Measurements from ENCODE around the gene IFNA17.
"Not testable (repeated sequence)": the region's sequence is repeated elsewhere in the genome, so short reads cannot be mapped to it uniquely, and the experiment has no call there.

DNA sequence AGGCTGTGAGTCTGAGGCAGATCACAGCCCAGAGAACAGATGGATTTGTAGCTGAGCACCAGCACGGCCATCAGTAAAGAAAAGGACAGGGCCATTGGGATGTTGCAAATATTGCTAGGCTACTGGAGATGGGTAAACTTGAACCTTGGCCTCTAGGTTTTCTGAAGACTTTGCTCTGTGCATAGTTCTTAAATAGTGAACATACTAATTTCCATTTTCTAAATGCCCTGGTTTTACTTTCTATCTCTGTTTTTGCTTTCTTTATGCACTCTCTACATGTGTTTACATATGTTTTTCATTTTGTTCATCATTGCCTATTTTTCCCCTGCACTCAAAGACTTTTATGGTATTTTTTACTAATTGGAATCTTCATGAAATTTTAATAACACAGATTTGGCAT lies 10.8 kb downstream of the IFNA17 start, which contains the start of gene IFNA16:
- TF ChIP-seq POLR2A, EP300, POLR2AphosphoS5 (IDR thresholded peaks at IDR 0.05): not testable (repeated sequence)
- TF ChIP-seq, protein P1, sequence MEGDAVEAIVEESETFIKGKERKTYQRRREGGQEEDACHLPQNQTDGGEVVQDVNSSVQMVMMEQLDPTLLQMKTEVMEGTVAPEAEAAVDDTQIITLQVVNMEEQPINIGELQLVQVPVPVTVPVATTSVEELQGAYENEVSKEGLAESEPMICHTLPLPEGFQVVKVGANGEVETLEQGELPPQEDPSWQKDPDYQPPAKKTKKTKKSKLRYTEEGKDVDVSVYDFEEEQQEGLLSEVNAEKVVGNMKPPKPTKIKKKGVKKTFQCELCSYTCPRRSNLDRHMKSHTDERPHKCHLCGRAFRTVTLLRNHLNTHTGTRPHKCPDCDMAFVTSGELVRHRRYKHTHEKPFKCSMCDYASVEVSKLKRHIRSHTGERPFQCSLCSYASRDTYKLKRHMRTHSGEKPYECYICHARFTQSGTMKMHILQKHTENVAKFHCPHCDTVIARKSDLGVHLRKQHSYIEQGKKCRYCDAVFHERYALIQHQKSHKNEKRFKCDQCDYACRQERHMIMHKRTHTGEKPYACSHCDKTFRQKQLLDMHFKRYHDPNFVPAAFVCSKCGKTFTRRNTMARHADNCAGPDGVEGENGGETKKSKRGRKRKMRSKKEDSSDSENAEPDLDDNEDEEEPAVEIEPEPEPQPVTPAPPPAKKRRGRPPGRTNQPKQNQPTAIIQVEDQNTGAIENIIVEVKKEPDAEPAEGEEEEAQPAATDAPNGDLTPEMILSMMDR (IDR thresholded peaks at IDR 0.05) = not testable (repeated sequence)

Measured in sigmoid colon (tissue), 4 donors.